ENCODE results near the gene OR51E1. TPM values are rescaled to one million over a fixed set of nuclear protein-coding genes. Genes with fewer than 3 reads are reported as not detected.

Gene OR51E1
- total and polyA plus RNA-seq, 4 donors: 0.01 to 0.60 TPM; not detected in 2

- ATAC-seq (ENCODE audit: insufficient read depth, low FRiP score): no peak
- no peaks in the 10 kb centered on the region for H3K4me1 ChIP-seq (ENCODE audit: control insufficient read depth in 5 of 5, insufficient read depth in 5 of 5, low read length in 5 of 5)
- DNase-seq: no peak
- peaks cover 0 to 11% (median 0%) of the 10 kb centered on the region in 3 donors for H3K27me3 ChIP-seq (ENCODE audit: control insufficient read depth in 3 of 3, insufficient read depth in 3 of 3, low read length in 2 of 3)
- no peak overlapping the region for H3K4me3 ChIP-seq
- no peaks in the 10 kb centered on the region for H3K9me3 ChIP-seq (ENCODE audit: control insufficient read depth in 4 of 4, insufficient read depth in 3 of 4, low read length in 3 of 4)
- no peak overlapping the region for H3K27ac ChIP-seq (ENCODE audit: low read depth in 1 of 2, low read length in 1 of 2)
- no peaks in the 10 kb centered on the region for H3K36me3 ChIP-seq (ENCODE audit: control insufficient read depth in 4 of 4, insufficient read depth in 4 of 4, low read length in 4 of 4)
- no peak overlapping the region for H3K9ac ChIP-seq (ENCODE audit: insufficient read depth in 1 of 2, low read length in 2 of 2)
- TF ChIP-seq, protein P1, sequence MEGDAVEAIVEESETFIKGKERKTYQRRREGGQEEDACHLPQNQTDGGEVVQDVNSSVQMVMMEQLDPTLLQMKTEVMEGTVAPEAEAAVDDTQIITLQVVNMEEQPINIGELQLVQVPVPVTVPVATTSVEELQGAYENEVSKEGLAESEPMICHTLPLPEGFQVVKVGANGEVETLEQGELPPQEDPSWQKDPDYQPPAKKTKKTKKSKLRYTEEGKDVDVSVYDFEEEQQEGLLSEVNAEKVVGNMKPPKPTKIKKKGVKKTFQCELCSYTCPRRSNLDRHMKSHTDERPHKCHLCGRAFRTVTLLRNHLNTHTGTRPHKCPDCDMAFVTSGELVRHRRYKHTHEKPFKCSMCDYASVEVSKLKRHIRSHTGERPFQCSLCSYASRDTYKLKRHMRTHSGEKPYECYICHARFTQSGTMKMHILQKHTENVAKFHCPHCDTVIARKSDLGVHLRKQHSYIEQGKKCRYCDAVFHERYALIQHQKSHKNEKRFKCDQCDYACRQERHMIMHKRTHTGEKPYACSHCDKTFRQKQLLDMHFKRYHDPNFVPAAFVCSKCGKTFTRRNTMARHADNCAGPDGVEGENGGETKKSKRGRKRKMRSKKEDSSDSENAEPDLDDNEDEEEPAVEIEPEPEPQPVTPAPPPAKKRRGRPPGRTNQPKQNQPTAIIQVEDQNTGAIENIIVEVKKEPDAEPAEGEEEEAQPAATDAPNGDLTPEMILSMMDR (IDR thresholded peaks at IDR 0.05; ENCODE audit: control extremely low read depth, extremely low read depth): no peak
- 83 to 91% methylated on average over 3 of the region's 3 CpGs for WGBS, 2 donors
These were observed 6.1 kb upstream of the OR51E1 start for GRCh38 chr11:4637662-4638047.

GRCh38 chr11:4639931-4640330, 3.9 kb upstream of the OR51E1 start:
- Histone ChIP-seq H3K27ac (ENCODE audit: low read depth in 1 of 2, low read length in 1 of 2) (no peak overlapping the region), H3K36me3 (ENCODE audit: control insufficient read depth in 4 of 4, insufficient read depth in 4 of 4, low read length in 4 of 4) (no peaks in the 10 kb centered on the region), H3K9me3 (ENCODE audit: control insufficient read depth in 4 of 4, insufficient read depth in 3 of 4, low read length in 3 of 4) (no peaks in the 10 kb centered on the region), H3K27me3 (ENCODE audit: control insufficient read depth in 3 of 3, insufficient read depth in 3 of 3, low read length in 2 of 3) (peaks cover 0 to 11% (median 0%) of the 10 kb centered on the region in 3 donors), H3K4me1 (ENCODE audit: control insufficient read depth in 5 of 5, insufficient read depth in 5 of 5, low read length in 5 of 5) (no peaks in the 10 kb centered on the region), H3K4me3 (no peak overlapping the region), H3K9ac (ENCODE audit: insufficient read depth in 1 of 2, low read length in 2 of 2) (no peak overlapping the region)
- DNase-seq (no peak), ATAC-seq (ENCODE audit: insufficient read depth, low FRiP score) (no peak)
- whole genome bisulfite sequencing, 2 donors: 89 to 92% methylated on average over 6 of the region's 6 CpGs
- TF ChIP-seq, protein P1 (IDR thresholded peaks at IDR 0.05; ENCODE audit: control extremely low read depth, extremely low read depth): no peak

- Histone ChIP-seq H3K27me3 (ENCODE audit: control insufficient read depth in 3 of 3, insufficient read depth in 3 of 3, low read length in 2 of 3) (peaks cover 0 to 2% (median 0%) of the 10 kb centered on the region in 3 donors), H3K36me3 (ENCODE audit: control insufficient read depth in 4 of 4, insufficient read depth in 4 of 4, low read length in 4 of 4) (no peaks in the 10 kb centered on the region), H3K9ac (ENCODE audit: insufficient read depth in 1 of 2, low read length in 2 of 2) (no peak overlapping the region), H3K9me3 (ENCODE audit: control insufficient read depth in 4 of 4, insufficient read depth in 3 of 4, low read length in 3 of 4) (no peaks in the 10 kb centered on the region), H3K27ac (ENCODE audit: low read depth in 1 of 2, low read length in 1 of 2) (no peak overlapping the region), H3K4me3 (no peak overlapping the region), H3K4me1 (ENCODE audit: control insufficient read depth in 5 of 5, insufficient read depth in 5 of 5, low read length in 5 of 5) (peaks cover 0 to 13% (median 0%) of the 10 kb centered on the region in 5 donors)
- ATAC-seq (ENCODE audit: insufficient read depth, low FRiP score) (no peak), DNase-seq (no peak)
- TF ChIP-seq, protein P1 (IDR thresholded peaks at IDR 0.05; ENCODE audit: control extremely low read depth, extremely low read depth): no peak
- WGBS, 2 donors: 86 to 91% methylated on average over 7 of the region's 7 CpGs
These were observed 2.3 kb upstream of the OR51E1 start for GRCh38 chr11:4641501-4641900.

DNA sequence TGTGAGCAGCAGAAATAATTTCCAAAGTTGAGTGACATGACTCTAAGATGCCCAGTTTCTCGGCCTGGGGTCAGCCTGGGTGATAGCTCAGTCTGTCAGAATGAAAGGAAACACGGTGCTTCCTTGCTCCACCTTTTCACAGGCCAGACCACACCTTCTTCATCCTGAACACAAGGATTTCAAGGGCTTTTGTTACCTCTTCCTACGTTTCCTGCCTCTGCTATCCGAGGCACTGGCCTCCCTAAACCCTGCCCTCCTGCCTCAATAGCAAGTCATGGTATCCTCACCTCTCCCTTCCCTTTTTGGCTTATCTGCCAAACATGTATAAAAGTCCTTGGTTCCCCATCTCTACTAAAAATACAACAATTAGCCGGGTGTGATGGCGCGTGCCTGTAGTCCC, 1.7 kb upstream of the OR51E1 start:
- peaks cover 0 to 2% (median 0%) of the 10 kb centered on the region in 3 donors for H3K27me3 ChIP-seq (ENCODE audit: control insufficient read depth in 3 of 3, insufficient read depth in 3 of 3, low read length in 2 of 3)
- H3K4me1 ChIP-seq (ENCODE audit: control insufficient read depth in 5 of 5, insufficient read depth in 5 of 5, low read length in 5 of 5): peaks cover 0 to 14% (median 0%) of the 10 kb centered on the region in 5 donors
- H3K9ac ChIP-seq (ENCODE audit: insufficient read depth in 1 of 2, low read length in 2 of 2): no peak overlapping the region
- DNase-seq (no peak), ATAC-seq (ENCODE audit: insufficient read depth, low FRiP score) (no peak)
- H3K36me3 ChIP-seq (ENCODE audit: control insufficient read depth in 4 of 4, insufficient read depth in 4 of 4, low read length in 4 of 4): no peaks in the 10 kb centered on the region
- no peak overlapping the region for H3K27ac ChIP-seq (ENCODE audit: low read depth in 1 of 2, low read length in 1 of 2)
- TF ChIP-seq, protein P1 (IDR thresholded peaks at IDR 0.05; ENCODE audit: control extremely low read depth, extremely low read depth): no peak
- H3K9me3 ChIP-seq (ENCODE audit: control insufficient read depth in 4 of 4, insufficient read depth in 3 of 4, low read length in 3 of 4): no peaks in the 10 kb centered on the region
- no peak overlapping the region for H3K4me3 ChIP-seq
- 72 to 80% methylated on average over 7 of the region's 7 CpGs for WGBS, 2 donors
